Embryonic facial prominence (tissue), 1 donor: ENCODE results near the gene PSMD12.
"Not testable (repeated sequence)": the region's sequence is repeated elsewhere in the genome, so short reads cannot be mapped to it uniquely, and the experiment has no call there.

Experiments
- DNase-seq: peaks from one replicate; pipeline ENCODE4 v3.0.0-alpha.2; 2016; ENCODE audit errors: extremely low spot score

Gene PSMD12

DNA sequence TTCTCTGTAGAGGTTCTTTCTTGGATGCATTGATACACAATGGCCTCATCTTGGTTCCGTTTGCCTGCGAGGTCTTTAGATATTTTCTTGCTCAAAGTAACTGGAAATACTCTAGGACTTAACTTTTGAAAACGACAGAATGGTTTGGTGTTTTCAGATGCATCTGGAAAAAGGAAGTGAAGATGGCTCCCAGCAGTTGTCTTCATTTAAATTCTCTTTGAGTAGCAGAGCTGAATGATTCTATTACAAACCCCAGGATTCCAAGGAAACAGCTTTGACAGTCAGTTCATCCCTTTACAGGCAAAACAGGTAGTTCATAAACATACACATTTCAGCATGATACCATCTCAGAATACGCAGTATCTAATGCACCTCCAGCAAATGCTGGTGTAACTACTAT is 54.8 kb downstream of the PSMD12 start:
- no peak for DNase-seq

DNA sequence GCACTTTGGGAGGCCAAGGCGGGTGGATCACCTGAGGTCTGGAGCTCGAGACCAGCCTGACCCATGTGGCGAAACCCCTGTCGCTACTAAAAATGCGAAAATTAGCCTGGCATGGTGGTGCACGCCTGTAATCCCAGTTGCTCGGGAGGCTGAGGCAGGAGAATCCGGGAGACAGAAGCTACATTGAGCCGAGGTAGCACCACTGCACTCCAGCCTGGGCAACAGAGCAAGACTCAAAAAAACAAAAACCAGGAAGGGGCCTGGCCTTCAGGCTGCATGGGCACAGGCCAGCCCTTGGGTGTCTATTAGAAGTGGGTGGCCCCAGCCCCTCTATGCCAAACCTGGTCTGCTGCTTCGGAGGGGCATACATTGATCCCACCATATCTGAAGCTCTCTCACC is 56.0 kb downstream of the PSMD12 start:
- no peak for DNase-seq

DNA sequence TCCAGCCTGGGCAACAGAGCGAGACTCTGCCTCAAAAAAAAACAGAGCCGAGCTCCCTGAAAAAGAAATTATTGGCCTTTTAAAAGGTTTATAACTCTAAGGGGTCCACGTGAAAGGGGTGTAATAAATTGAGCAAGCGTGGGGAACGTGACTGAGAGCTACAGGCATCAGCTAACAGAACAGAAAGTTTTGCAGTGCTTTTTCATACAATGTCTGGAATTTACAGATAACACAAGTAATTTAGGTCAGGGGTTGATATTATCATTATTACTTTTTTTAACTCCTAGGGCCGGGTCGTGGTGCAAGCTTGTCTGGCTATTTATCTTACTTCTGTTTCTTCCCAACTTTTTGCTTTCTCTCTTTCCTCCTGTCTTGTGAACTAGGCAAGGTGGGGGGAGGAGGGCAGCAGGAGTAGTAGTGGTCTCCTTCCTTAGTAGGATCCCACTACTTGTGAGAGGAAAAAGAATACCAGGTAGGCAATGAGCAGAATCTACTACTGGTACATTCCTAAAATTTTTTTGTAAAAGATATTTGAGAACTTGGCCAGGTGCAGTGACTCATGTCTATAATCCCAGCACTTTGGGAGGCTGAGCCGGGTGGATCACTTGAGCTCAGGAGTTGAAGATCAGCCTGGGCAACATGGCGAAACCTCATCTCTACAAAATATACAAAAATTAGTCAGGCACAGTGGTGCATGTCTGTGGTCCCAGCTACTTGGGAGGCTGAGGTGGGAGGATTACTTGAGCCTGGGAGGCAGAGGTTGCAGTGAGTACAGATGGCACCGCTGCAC is 60.7 kb downstream of the PSMD12 start:
- DNase-seq: not testable (repeated sequence)

DNA sequence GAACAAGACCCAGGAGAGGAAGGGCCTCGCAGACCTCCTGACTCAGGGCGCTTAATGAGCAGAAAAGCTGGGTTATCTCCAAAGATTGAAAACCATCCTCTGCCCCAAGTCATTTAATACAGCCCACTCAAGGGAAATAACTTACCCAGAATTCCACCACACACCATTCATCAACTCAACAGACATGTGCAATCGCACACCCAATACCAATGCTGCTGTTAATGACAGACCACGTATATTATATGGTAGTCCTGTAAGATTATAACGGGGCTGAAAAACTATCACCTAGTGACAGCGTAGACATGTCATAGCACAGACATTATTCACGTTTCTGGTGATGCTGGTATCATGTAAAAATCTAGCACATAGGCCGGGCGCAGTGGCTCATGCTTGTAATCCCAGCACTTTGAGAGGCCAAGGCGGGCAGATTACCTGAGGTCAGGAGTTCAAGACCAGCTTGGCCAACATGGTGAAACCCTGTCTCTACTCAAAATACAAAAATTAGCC is 68.9 kb downstream of the PSMD12 start:
- no peak for DNase-seq

DNA sequence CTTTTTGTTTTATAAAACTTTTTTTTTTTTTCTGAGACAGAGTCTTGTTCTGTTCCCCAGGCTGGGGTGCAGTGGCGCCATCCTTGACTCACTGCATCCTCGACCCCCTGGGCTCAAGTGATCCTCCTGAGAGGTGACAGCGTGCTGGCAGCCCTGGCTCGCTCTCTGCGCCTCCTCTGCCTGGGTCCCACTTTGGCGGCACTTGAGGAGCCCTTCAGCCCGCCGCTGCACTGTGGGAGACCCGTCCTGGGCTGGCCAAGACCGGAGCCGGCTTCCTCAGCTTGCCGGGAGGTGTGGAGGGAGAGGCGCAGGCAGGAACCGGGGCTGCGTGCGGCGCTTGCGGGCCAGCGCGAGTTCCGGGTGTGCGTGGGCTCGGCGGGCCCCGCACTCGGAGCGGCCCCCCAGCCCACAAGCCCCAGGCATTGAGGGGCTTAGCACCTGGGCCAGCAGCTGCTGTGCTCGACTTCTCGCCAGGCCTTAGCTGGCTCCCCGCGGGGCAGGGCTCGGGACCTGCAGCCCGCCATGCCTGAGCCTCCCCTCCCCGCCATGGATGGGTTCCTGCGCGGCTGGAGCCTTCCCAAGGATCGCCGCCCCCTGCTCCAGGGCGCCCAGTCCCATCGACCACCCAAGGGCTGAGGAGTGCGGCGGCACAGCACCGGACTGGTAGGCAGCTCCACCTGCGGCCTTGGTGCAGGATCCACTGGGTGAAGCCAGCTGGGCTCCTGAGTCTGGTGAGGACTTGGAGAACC is 71.8 kb downstream of the PSMD12 start:
- no peak for DNase-seq

DNA sequence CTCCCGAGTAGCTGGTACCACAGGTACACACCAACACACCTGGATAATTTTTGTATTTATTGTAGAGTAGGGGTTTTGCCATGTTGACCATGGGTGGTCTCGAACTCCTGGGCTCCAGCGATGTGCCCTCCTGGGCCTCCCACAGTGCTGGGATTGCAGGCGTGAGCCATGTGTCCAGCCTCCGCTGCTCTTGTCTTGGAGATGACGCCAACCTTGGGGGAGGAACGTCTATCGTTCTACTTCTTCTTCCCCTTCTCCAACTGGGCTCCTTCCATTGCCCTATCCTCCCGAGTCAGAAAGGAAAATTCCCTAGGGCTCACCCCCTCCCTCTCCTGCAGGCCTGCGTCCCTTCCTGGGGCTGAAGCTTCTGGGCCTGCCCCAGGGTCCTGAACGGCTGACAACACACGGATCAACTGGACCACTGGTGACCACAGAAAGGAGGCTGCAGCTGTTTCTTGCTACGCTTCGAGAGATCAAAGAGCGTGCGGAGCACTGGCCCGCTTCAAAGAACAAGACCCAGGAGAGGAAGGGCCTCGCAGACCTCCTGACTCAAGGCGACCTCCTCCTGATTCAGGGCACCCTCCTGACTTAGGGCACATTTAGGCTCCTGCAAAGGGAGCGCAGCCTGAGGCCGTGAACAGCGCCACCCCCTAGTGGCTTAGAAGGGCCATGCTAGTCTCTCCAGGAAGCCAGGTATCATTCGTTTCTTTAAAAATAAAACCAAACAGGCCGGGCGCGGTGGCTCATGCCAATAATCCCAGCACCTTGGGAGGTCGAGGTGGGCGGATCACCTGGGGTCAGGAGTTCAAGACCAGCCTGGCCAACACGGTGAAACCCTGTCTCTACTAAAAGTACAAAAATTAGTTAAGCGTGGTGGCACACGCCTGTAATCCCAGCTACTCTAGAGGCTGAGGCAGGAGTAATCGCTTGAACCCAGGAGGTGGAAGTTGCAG is 72.8 kb downstream of the PSMD12 start:
- DNase-seq: no peak

DNA sequence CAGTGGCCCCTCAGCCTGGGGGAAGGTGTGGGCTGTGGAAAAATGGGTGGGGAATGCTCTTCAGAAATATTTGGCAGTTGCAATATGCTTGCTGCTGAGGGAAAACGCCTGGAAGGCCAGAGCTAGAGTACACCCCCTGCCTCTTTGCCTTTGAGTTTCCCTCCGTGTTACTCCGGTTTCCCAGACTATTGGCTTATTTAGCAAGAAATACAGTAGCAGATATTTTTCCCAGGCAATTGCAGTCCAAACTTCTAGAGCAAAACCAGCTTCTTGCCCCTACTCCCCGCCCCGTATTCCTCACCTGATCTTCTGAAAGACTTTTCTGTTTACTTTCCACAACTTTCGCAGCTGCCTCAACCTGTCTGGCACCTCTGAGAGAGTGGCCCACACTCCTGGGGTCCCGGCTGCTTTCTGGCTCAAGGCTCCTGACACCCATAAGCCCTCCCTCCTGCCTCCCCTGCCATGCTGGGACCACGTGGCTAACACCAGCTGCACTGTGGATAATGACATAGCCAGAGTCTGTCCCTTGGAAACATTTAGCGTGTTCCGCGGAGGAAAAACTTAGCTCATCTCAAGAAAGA is 75.6 kb downstream of the PSMD12 start:
- DNase-seq: peak; percentile 20

DNA sequence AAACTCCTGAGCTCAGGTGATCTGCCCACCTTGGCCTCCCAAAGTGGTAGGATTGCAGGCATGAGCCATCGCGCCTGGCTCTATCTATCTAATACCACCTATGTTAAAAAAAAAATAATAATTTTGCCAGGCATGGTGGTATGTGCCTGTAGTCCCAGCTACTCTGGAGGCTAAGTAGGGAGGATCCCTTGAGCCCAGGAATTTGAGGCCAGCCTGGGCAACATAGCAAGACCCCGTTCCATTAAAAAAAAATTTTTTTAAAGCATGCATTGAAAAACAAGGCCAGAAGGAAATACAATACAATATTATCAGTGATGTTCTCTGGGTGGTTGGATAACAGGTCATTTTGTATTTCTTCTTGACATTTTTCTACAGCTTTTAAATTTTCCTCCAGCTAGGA is 76.1 kb downstream of the PSMD12 start:
- DNase-seq: no peak

DNA sequence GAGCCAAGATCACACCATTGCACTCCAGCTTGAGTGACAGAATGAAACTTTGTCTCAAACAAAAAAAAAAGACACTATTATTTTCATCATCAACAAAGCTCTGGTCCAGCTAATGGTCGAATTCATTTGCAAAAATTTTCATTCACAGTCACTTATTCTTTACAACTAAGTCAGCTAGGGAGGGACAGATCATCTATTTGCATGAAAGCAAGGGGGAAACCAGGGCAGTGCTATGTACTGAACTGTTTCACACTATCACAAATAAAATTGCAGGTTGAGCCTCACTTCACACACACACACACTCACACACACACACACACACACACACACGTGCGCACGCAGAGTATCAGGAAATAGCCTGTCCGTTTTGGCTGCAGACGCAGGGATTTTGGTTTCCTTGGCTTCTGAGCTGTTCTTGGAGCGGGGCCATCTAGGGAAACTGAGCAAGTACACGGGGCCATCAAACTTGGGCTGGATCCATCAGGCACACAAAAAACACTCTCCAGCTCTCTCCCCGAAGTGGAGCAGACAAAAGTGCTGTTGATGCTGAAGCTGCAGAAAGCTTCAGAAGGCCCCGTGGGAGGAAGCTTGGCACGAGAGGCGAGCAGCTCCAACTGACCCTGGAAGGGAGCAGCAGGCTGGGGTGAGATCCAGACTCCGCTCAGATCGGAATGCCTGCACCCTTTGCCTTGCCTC is 77.0 kb downstream of the PSMD12 start:
- DNase-seq: peak; percentile 18
